GM10847 (cell line): ENCODE data around the gene PKP3.

Experiments
- POLR2A ChIP-seq: IDR thresholded peaks from 2 replicates; pipeline ENCODE4 v1.6.1; 2011; ENCODE audit not compliant: insufficient read length; ENCODE audit errors: extremely low read depth

The PKP3 gene

GRCh38 chr11:360326-361280 lies 33.4 kb upstream of the PKP3 start:
- TF ChIP-seq POLR2A = no peak

DNA sequence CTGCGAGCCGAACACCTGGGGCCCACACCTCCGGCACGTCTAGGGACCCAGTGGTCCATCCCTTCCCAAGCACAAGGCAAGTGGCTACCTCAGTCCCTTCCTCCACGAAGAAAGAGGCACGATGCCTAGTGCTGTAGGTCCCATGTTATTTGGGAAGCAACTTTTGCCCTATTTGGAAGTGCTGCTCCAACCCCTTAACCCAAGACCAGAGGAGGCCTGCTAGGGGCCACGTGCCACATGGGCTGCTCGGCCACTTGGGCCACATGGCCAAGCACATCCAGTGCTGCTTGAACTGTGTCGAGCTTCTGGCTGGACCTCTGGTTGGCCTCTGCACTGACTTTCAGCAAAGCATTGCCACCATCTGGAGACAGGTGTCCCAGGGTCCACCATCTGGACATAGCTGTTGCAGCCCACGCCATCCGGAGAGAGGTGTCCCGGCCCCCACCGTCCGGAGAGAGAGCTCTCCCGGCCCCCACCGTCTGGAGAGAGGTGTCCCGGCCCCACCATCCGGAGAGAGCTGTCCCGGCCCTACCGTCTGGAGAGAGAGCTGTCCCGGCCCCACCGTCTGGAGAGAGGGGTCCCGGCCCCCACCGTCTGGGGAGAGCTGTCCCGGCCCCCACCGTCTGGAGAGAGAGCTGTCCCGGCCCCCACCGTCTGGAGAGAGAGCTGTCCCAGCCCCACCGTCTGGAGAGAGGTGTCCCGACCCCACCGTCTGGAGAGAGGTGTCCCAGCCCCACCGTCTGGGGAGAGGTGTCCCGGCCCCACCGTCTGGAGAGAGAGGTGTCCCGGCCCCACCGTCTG lies 31.2 kb upstream of the PKP3 start:
- no peak for TF ChIP-seq POLR2A

DNA sequence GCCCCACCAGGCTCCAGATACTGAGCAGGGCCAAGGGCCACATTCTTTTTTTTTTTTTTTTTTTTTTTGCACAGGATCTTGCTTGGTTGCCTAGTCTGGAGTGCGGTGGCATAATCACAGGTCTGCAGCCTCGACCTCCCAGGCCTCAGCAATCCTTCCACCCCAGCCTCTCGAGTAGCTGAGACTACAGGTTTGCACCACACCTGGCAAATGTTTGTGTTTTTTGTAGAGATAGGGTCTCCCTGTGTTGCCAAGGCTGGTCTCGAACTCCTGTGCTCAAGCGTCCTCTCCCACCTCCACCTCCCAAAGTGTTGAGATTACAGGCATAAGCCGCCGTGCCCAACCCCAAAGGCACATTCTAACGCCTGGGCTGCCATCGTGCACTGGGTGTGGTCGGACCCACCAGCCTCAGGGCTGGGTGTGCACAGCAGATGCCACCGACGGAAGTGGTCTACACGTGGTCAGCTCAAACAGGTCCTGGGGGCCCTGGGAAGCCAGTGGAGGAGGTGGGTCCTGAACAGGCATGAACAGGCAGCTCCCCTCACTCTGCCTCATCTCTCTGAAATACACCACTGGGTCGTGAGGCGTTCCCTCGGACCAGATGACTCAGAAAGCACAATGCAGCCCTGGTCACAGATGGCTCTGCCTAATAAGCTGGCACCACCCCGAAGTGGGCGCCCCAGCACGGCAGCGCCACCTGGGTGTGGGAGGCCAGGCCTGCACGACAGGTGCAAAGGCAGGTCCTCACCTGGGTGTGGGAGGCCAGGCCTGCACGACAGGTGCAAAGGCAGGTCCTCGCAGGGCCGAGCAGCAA lies 29.9 kb upstream of the PKP3 start:
- no peak for TF ChIP-seq POLR2A

GRCh38 chr11:364991-365725 lies 28.9 kb upstream of the PKP3 start:
- no peak for TF ChIP-seq POLR2A

GRCh38 chr11:365831-366230 lies 28.2 kb upstream of the PKP3 start:
- TF ChIP-seq POLR2A = no peak

DNA sequence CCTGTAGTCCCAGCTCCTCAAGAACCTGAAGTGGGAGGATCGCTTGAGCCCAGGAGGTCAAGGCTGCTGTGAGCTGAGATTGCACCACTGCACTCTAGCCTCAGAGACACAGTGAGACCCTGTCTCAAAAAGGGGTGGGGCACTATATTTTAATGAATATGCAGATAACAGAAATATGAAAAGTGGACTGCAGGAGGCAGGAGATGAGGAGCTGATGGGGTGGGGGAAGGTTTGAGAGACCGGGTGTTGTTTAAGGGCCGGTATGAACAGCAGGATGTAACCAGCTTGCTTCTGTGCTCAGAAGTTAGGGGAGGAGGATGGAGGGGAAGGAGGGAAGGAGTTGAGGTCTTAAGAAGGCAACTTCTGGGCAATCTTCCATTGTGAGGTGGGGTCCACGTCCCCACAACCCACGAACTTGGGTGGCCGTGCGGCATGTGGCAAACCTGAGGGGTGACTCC lies 26.0 kb upstream of the PKP3 start:
- TF ChIP-seq POLR2A = no peak

- no peak for TF ChIP-seq POLR2A
Measured at GRCh38 chr11:368414-369335, 25.3 kb upstream of the PKP3 start.

- no peak for TF ChIP-seq POLR2A
Measured at GRCh38 chr11:369336-370018, 24.5 kb upstream of the PKP3 start, which contains the start of gene B4GALNT4. TSS of gene B4GALNT4 (plus strand) at chr11:369499. CDS start at chr11:369804, 305 bp downstream.

- no peak for TF ChIP-seq POLR2A
Measured at GRCh38 chr11:370070-370941, 23.7 kb upstream of the PKP3 start.

GRCh38 chr11:371051-371450 lies 23.0 kb upstream of the PKP3 start:
- no peak for TF ChIP-seq POLR2A

GRCh38 chr11:371716-372590 lies 22.1 kb upstream of the PKP3 start:
- no peak for TF ChIP-seq POLR2A
